HL-60/S4 treated with retinoic acid at 250 ng/mL for 4 days and 3 days (cell line): ENCODE results near the gene AQP12B.
"Not testable (repeated sequence)": the region's sequence is repeated elsewhere in the genome, so short reads cannot be mapped to it uniquely, and the experiment has no call there.

Source experiments
- in situ Hi-C: fragments of 300-500 bp; cut with MboI; formaldehyde crosslinking; loops from 2 replicates; pipeline ENCODE4 v1.7.0; 2022; ENCODE audit warnings: low sequenced_read_pairs

AQP12B gene

GRCh38 chr2:240702640-240703011 is 19.9 kb upstream of the AQP12B start:
- in situ Hi-C loops, result loop anchor here (10.0 kb wide), 1 partner anchor 88 kb away; no protein-coding TSS in a partner anchor

- in situ Hi-C loops, result loop anchor here (10.0 kb wide), 1 partner anchor 87 kb away; no protein-coding TSS in a partner anchor
Measured at GRCh38 chr2:240701736-240702639, 19.3 kb upstream of the AQP12B start.

- in situ Hi-C loops, result loop anchor here (10.0 kb wide), 1 partner anchor 86 kb away; no protein-coding TSS in a partner anchor
Measured at GRCh38 chr2:240701091-240701735, 18.5 kb upstream of the AQP12B start.

DNA sequence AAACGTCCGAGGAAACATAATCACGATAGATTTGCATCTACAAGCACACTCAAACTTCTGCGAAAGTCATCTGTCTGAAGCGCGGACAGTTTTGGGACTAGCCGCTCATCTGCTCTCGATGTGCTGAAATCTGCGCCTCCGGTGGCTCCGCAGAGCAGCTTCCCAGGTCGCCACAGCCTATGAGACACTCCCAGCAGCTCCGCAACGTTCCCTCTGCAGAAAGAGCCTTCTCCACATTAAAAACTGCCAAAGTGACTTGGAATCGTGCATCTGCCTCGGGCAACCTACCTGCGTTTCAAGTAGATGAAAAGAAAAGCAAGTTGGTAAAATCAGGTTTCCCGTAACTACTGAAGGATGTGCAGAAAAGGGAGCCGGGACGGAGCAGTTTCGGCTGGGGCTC is 17.9 kb upstream of the AQP12B start:
- in situ Hi-C loops, result loop anchor here (10.0 kb wide), 1 partner anchor 86 kb away; no protein-coding TSS in a partner anchor

- in situ Hi-C loops, result loop anchor here (10.0 kb wide), 1 partner anchor 85 kb away; no protein-coding TSS in a partner anchor
Measured at GRCh38 chr2:240699835-240700234, 17.1 kb upstream of the AQP12B start.

- in situ Hi-C loops, result not testable (repeated sequence)
Measured at GRCh38 chr2:240698852-240699561, 16.3 kb upstream of the AQP12B start.

DNA sequence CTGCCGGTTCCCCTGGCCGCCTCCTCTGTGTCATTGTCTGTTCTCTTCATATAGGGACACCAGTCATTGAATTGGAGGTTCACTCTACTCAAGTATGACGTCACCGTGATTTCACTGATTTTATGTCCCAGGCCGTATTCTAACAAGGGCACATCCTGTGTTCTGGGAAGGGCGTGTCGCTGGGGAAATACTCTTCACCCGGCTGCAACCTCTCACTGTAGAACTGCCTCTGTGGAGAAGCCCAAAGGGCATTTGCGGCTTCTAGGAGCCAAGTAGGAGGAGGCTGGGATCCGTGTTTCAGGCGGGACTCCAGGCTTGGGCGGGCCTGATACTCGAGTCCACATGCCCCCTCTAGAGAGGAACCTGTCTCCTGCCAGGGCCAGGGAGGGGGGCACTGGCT is 13.8 kb upstream of the AQP12B start:
- in situ Hi-C loops, result not testable (repeated sequence)

DNA sequence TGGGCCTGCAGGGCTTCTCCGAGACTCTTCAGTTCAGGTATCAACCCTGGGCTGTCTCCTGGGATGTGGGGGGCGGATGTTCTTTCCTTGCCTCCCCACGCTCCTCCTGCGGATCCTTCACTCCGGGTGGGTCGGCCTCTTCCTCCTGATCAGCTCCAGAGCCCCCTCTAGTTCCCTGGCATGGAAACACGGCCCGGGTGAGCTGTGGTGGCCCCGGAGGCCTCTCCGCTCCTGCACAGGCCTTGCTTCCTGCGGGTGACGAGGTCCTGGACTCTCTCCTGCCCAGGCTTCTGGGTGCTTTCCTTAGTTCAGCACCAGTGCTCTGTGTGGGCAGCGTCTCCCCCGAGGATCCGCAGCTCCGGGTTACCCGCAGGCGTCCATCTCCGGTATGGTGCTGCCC is 12.9 kb upstream of the AQP12B start:
- in situ Hi-C loops, result not testable (repeated sequence)

DNA sequence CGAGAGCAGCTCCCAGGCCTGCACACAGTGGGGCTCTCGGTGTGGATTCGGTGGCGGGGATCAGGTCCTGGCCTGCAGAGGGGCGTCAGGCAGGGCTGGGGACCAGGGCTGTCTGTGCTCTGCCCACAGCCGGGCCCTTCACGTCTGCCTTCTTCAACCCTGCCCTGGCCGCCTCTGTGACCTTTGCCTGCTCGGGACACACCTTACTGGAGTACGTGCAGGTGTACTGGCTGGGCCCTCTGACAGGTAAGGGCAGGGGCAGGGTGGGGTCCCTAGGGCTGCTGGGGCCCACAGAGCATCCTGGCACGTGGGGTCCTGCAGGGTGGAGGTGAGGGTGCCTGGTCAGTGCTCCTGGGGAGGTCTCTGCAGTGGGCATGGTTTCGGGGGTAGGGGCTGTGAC is 11.6 kb upstream of the AQP12B start:
- in situ Hi-C loops, result not testable (repeated sequence)

- in situ Hi-C loops, result not testable (repeated sequence)
Measured at GRCh38 chr2:240692583-240693561, 10.2 kb upstream of the AQP12B start.

GRCh38 chr2:240691631-240692420 is 9.1 kb upstream of the AQP12B start, which contains the start of gene AQP12A:
AQP12A (plus strand) TSS chr2:240691866; CDS start chr2:240691914, 48 bp downstream.
- in situ Hi-C loops, result not testable (repeated sequence)

DNA sequence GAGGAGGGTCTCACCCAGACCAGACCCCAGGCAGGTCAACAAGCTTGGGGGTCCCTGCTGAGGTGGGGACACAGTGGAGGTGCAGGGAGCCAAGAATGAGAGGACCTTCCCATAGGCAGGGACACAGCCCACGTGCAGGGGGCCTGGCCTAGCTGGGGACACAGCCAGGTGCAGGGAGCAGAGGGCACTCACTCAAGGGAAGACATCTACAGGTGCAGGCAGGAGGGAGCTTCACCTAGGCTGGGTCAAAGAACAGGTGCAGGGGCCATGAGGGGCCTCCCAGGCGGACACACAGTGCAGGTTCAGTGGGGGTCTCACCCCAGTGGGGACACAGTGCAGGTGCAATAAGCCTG is 8.4 kb upstream of the AQP12B start:
- in situ Hi-C loops, result not testable (repeated sequence)

DNA sequence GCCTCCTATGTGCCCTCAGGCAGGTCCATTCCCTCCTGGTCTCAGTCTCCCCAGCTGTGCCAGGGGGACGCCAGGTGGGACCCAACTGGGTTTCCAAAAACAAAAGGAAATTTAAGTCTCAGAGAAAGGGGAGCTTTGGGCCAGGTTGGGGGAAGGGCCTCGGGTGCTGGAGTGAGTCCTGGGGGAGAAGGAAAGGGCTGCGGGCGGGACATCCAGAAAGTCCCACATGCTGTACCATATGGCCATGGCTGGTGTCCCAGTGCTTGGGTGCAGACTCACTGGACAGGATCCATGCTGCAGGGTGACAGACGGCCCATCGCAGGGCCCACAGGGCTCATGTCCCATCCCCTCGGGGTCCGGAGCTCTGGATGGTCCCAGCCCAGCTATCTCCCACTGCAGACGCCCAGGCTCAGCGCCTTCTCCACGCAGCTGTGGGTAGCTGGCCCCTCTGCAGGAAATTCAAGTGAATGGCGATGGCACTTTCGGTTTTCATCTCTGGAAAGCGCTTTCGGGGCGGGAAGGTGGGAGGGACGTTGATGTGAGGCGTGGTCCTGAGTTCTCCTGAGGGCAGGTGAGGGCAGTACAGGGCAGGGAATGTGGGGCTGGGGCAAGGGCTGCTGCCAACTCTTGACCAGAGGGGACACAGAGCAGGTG is 7.9 kb upstream of the AQP12B start:
- in situ Hi-C loops, result not testable (repeated sequence)

DNA sequence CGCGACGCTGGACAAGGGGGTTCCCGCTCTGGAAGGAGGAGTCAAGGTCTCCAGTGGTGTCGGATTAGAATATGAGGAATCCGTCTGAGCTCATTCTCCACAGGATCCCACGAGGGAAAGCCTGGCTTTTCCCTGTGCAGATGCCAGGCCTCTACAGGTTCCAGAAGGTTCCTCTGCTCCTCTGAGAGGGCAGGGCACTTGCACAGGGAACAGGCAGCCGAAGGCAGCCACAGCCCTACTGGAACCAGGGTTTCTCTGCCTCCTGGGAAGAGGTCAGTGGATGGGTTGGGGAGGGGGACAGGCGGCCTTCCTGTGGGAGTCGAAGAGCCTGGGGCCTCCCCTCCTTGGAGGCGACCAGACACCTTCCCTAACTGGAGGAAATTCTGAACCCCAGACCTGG is 7.3 kb upstream of the AQP12B start:
- in situ Hi-C loops, result no loop called here

GRCh38 chr2:240688553-240688919 is 5.9 kb upstream of the AQP12B start:
- in situ Hi-C loops, result no loop called here

DNA sequence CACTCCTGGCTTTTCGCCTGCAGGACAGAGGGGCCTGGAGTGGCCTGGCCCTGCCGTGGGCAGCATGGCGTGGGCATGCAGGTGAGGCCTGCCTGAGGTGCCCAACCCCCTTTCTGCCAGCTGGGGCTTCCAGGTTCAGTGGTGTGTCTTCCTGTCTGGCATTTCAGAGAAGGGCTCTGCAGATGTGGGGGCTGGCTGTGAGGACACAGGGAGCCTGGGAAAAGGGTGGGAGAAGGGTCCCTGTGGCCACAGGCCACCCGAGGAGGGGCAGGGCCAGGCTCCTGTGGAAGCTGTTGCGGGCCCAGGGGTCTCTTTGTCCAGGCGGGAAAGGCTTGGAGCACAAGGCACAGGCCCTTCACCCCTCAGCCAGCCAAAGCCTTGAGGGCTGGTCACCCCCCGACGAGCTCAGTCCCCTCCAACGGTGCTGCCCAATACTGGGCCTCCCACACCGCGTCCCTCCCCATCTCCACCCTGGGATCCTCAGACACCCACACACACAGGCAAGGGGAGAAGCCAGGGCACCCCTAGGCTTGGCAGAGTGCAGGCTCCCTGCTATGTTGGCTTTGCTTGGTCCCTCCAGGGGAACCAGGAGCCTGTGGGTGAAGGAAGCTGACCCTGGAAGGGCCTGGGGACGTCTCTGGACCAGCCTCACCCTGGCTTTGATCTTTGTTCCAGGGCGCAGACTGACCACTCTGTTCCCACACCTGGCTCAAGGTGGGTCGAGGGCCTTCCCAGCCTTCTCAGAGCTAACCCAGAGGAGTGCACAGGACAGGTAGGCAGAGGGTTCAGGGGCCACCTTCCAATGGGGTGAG is 5.3 kb upstream of the AQP12B start:
- in situ Hi-C loops, result no loop called here

- in situ Hi-C loops, result no loop called here
Measured at GRCh38 chr2:240687045-240687740, 4.5 kb upstream of the AQP12B start.
